Frontal cortex (tissue), 4 donors: ENCODE data around the gene ARAP1. TPM values are rescaled to one million over a fixed set of nuclear protein-coding genes. Genes with fewer than 3 reads are reported as not detected.
A peak's percentile ranks its signal among the peaks of the same experiment; 100 is the strongest.

ENCODE experiments used
- DNase-seq, 2 donors: peaks; one replicate each; pipeline ENCODE4 v3.0.0; 2012; ENCODE audit warnings: low spot score in 2 of 2
- FAIRE-seq: peaks from 2 replicates; lab custom pipeline; 2012; peaks lifted over from hg19 to GRCh38; lab: Jason Lieb, UNC
- total RNA-seq: library from RNA; depleted of rRNA; stranded (reverse); fragments of >200 nt; gene quantifications from one replicate; pipeline ENCODE4 v1.2.3, GENCODE V29; 2014
- donor health status: control.
- donor health status: control.
- donor health status: control.

ARAP1 gene
- total RNA-seq, 1 donor from 2014 or later = 20.0 TPM

GRCh38 chr11:72780296-72781062 is 28.3 kb upstream of the ARAP1 start:
- DNase-seq (no peak), FAIRE-seq (no peak)

GRCh38 chr11:72779495-72780128 is 27.4 kb upstream of the ARAP1 start:
- DNase-seq = no peak
- no peak for FAIRE-seq

GRCh38 chr11:72778535-72779494 is 26.6 kb upstream of the ARAP1 start:
- DNase-seq = no peak
- no peak for FAIRE-seq

GRCh38 chr11:72777755-72778278 is 25.6 kb upstream of the ARAP1 start:
- no peak for FAIRE-seq
- no peak for DNase-seq

- DNase-seq = peak; percentile 55 to 67
- FAIRE-seq = no peak
Measured at GRCh38 chr11:72776844-72777754, 24.9 kb upstream of the ARAP1 start.

GRCh38 chr11:72776117-72776843 is 24.1 kb upstream of the ARAP1 start:
- DNase-seq (no peak), FAIRE-seq (no peak)

GRCh38 chr11:72775288-72776110 is 23.3 kb upstream of the ARAP1 start:
- DNase-seq = no peak
- FAIRE-seq = no peak

GRCh38 chr11:72774499-72774898 is 22.3 kb upstream of the ARAP1 start:
- no peak for DNase-seq
- no peak for FAIRE-seq

GRCh38 chr11:72773696-72774095 is 21.5 kb upstream of the ARAP1 start:
- no peak for DNase-seq
- FAIRE-seq = no peak

- FAIRE-seq = no peak
Measured at GRCh38 chr11:72773291-72773690, 21.1 kb upstream of the ARAP1 start.

GRCh38 chr11:72772059-72772458 is 19.9 kb upstream of the ARAP1 start:
- FAIRE-seq (no peak), DNase-seq (no peak)

More at GRCh38 chr11:72773291-72773690, 21.1 kb upstream of the ARAP1 start:
- peak in 1 of 2 donors; percentile 81 for DNase-seq

GRCh38 chr11:72771507-72771906 is 19.3 kb upstream of the ARAP1 start:
- FAIRE-seq = no peak

GRCh38 chr11:72770799-72771198 is 18.6 kb upstream of the ARAP1 start:
- FAIRE-seq (no peak), DNase-seq (no peak)

More at GRCh38 chr11:72771507-72771906, 19.3 kb upstream of the ARAP1 start:
- DNase-seq = no peak

- DNase-seq (no peak), FAIRE-seq (no peak)
Measured at GRCh38 chr11:72769680-72770079, 17.5 kb upstream of the ARAP1 start.

GRCh38 chr11:72768581-72768980 is 16.4 kb upstream of the ARAP1 start:
- FAIRE-seq (no peak), DNase-seq (no peak)

- no peak for FAIRE-seq
- no peak for DNase-seq
Measured at GRCh38 chr11:72767203-72768062, 15.2 kb upstream of the ARAP1 start.
